ENCODE measurements around the gene PEX6.

- TF ChIP-seq CTCF (IDR thresholded peaks at IDR 0.05; ENCODE audit: extremely low read depth in 1 of 2, insufficient read depth in 1 of 2, low read depth in 1 of 2, low read length in 2 of 2) (no peak), POLR2AphosphoS5 (IDR thresholded peaks at IDR 0.05; ENCODE audit: insufficient read depth, low read depth, low read length) (no peak), GATA2 (IDR thresholded peaks at IDR 0.05; ENCODE audit: insufficient read depth, insufficient read length, low read depth, low read length) (no peak), EZH2 (IDR thresholded peaks at IDR 0.05; ENCODE audit: borderline replicate concordance, low read depth, low read length, severe bottlenecking) (no peak), POLR2A (IDR thresholded peaks at IDR 0.05; ENCODE audit: low read depth, low read length) (no peak)
Observed at GRCh38 chr6:42970871-42971612, 7.9 kb downstream of the PEX6 start.

All from endothelial cell of umbilical vein (primary cell).